GM19372 (cell line): ENCODE results near the gene RIPOR3.
"Not testable (repeated sequence)": the region's sequence is repeated elsewhere in the genome, so short reads cannot be mapped to it uniquely, and the experiment has no call there.

ENCODE experiments used
- ATAC-seq: cut with Tn5 transposase; IDR thresholded peaks from one replicate; pipeline ENCODE4 v1.9.1; 2021; ENCODE audit warnings: mild to moderate bottlenecking, low read depth, moderate library complexity; ENCODE audit not compliant: unreplicated experiment

The RIPOR3 gene

DNA sequence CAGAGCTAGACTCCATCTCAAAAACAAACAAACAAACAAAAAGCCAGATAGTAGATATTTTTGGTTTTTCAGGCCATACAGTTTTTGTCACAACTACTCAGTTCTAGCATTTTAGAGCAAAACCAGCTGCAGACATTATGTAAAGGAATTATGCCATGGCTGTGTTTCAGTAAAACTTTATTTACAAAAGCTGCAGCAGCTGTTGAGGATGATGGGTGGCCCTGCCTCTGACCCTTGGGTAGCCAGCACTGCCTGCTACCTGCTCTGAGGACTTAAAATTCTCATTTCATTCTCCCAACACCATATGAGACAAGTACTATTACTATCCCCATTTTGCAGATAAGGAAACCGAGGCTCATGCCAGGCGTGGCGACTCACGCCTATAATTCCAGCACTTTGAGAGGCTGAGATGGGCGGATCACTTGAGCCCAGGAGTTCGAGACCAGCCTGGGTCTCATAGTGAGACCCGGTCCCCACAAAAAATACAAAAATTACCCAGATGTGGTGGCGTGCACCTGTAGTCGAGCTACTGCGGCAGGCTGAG is 56.3 kb downstream of the RIPOR3 start:
- ATAC-seq = no peak

DNA sequence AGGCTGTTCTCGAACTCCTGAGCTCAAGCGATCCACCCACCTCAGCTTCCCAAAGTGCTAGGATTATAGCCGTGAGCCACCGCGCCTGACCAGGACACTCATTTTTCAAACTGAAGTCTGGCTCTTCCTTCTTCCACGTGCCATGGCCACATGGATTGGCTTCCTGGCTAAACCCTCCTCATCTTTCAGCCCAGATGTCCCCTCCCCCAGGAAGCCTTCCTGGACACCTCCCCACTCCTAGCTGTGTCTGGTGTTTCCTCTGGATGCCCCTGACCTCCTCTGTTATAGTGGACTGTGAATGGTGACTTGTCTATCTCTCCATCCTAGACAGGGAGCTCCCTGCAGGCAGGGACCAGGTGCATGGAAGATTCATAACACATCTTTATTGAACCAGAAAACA is 57.2 kb downstream of the RIPOR3 start:
- no peak for ATAC-seq

DNA sequence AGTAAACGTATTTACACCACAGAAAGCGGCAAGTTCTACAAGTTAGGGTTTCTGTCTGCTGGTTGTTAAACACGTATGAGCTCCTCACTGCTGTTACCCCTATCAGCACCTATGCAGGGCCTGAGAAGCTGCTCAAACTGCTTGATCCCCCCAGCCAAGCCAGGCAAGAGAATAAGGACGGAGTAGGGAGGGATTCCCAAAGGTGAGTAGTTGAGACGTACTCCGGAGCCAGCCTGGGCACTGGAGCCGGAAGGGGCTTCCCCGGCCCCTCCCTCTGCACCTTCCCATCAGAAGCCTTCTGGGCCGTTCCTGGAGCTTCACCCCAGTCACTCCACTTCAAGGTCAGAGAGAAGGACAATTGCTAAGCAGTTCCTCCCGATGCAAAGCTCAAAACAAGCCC is 58.0 kb downstream of the RIPOR3 start:
- ATAC-seq = no peak

DNA sequence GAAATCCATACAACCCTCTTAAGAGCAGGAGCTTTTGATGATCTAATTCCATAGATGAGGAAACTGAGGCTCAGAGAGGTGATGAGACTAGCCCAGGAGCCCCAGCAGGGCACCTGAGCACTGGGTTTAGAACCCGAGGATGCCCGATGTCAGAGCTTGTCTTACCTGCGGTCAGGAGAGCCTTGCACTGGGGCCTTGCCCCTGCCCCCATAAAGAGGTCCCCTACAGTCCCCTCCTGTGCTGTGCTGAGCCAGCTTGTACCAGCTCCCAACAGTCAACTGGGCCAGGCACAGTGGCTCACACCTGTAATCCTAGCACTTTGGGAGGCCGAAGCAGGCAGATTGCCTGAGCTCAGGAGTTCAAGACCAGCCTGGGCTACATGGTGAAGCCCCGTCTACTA is 58.6 kb downstream of the RIPOR3 start:
- no peak for ATAC-seq

DNA sequence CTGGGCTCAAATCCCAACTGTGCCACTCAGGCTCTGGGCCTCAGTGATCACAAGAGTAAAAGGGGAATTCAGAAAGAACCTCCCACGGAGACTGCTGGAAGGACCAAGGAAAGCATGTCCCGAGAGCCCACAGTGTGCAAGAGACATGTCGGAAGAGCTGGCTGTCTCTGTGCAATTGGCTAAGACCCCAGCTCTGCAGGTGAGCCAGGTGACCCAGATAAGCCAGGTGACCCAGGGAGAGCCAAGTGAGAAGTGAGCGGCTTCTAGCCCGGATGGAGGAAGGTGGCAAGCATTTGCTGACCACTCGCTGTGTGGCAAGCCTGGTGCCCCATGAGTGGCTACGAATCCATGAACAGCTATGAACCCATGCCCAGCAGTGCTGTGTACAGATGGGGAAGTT is 59.1 kb downstream of the RIPOR3 start:
- ATAC-seq = no peak

DNA sequence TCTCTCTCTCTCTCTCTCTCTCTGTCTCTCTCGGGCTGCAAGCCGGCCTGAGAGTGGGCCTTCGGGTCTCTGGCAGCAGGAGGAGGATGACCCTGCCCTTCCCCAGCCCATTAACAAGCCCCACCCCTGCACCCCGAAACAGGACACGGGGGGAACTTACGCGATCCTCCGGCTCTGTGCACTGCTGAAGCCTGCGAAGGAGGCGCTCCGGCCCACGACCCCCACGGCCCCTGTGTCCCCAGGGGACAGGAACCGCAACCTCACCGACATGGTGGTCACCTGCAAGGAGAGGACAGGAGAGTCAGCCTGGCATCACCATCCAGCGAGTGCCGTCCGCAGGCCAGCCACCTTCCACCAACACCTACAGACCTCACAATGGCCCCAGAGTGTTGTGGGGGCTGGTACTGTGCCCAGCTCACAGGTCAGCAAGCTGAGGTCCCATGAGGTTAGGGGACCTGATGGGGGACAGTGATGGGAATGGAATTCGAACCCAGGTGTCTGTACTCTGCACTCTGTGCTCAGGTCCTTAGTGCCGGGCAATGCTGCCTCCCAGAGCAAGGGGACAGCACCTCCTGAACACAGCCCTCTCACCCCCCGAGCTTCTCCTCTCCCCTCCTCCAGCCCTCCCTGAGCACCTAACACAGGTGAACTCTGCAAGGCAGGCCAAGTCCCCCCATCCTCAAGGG is 60.6 kb downstream of the RIPOR3 start:
- ATAC-seq = no peak

DNA sequence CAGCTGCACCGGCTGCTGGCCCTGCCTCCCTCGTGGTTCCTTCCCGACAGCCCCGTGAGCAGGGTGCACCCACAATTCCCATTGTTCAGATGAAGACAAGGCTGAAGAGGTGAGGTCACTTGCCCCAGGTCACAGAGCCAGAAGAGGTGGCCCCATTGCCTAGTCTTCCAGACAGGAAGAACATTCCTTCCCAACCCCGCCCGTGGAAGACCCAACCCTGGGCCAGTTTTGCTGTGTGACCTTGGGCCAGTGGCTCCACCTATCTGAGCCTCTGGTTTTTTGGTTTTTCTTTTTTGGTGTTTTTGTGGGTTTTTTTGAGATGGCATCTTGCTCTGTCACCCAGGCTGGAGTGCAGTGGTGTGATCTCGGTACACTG is 61.7 kb downstream of the RIPOR3 start:
- ATAC-seq = no peak

DNA sequence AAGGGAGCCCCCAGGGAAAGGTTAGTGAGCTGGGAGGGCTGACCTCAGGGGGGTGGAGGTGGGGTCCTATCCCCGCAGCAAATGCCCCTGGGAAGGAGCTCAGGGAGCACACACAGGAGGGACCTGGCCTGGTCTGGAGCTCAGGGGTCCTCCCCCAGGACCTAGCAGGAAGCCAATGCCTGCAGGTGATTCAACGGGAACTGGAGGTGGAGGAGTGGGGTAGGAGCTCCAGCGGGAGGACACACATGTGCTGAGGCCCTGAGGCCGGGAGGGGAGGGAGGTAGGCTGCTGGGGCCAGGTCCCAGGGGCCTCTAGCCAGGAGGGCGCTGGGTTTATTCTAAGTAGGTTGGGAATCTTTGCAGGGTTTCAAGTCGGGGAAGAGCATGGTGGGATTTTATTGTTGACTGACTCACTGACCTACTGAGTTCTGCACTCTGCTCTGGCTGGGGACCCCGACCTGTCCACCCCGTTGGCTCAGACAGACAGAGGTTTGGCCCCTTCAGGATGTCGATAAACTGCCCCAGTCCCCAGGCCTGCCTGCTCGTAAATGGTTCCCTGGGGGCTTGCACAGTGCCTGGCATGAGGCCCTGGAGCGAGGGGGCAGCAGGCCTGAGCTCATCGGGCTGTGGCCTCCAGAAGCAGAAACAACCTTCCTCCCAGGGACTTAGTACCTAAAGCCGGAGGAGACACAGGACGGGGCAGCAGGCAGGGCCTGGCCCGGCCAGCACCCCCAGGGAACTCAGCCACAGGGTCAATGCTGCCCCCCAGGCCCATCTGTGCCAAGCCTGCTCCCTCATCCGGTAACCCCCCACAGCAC is 62.3 kb downstream of the RIPOR3 start:
- ATAC-seq = no peak

DNA sequence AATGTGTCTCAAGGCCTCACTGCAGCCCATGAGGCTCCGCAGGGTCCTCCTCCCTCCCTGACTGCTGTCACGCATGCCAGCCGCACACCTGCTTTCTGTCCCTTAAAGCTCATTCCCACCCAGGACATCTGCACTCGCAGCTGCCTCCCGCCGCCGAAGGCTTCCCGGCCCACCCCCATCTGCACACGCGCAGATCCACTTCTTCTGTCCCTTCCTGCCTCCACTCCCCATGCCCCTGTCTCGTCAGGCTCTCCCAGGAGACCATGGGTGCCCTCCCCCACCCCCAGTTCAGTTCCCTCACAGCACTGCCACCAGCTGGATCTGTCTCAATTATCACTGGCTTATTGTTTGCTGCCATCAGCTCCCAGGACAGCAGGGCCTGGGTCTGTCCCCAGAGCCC is 63.0 kb downstream of the RIPOR3 start:
- ATAC-seq = no peak

DNA sequence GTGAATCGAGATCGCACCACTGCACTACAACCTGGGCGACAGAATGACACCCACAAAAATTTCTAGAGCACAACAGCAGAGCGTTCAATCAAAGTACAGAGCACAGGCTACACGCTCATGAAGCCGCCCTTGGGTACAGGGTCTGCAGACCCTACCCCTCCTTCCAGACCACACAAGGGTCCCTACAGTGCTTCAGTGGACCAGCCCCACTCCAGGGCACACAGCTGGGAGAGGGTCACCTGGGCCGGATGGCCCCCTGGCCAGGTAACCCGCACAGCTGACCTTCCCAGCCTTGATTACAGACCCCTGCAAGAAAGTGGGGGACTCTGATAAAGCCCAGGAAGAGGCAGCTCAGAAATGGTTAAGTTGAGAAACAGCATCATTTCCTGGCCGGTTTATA is 63.6 kb downstream of the RIPOR3 start:
- no peak for ATAC-seq

DNA sequence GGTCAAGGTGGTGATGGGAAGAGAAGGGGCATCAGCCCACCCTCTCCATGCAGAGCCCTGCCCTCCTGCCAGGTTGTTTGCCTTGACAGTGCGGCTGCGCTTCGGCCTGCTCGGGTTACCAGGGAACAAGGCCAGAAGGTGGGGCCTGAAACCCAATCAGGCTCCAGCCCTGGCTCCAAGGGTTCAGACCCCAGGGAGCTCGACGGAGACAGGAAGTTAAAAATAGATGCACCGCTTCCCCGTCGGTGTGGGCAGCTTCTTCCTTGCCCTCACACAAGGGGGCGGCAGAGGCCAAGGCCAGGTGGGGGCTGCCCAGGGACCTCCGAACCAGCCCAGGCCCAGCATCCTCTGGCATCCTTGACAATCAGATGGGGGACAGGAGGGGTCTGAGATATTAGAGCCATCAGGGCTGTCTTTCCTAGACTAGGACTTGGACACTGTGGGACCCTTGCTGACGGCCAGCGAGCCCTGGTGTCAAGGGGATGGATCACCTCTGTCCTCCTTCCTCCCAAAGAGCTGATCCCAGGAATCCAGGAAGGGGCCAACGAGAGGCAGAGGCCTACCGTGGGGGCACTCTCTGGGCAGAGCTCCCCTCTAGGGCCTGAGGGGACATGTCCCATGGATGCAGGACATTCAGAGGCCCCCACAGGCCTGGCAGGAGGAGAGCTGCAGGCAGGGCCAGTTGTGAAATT is 65.2 kb downstream of the RIPOR3 start:
- no peak for ATAC-seq

DNA sequence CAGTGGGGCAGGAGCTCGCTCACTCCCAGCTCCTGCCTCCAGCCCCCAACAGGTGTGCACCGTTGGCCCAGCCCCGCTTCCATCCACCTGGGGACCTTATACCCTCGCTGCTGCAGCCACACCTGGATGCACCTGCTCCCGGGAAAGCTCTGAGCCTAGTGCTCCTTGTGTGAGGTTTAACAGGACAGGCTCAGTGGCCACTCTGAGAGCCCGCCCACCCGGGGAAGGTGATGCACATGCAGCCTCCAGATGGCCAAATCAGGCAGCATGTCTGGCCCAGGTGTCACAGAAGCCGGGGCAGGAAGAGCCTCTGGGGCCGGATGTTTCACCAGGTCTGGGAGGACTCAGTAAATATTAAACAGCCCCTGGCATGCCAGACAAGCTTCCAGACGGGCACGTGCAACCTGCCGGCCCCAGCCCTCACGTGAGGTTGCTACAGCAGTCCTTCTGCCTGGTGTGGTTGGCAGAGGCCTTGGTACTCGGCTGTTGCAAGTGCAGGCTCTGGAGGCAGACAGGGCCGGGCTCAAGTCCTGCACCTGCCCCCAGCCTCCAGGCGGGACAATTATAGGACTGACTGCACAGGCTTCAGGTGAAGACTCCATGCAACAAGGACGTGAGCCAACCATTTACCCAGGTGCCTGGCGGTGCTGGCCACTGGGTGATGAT is 66.9 kb downstream of the RIPOR3 start:
- no peak for ATAC-seq

DNA sequence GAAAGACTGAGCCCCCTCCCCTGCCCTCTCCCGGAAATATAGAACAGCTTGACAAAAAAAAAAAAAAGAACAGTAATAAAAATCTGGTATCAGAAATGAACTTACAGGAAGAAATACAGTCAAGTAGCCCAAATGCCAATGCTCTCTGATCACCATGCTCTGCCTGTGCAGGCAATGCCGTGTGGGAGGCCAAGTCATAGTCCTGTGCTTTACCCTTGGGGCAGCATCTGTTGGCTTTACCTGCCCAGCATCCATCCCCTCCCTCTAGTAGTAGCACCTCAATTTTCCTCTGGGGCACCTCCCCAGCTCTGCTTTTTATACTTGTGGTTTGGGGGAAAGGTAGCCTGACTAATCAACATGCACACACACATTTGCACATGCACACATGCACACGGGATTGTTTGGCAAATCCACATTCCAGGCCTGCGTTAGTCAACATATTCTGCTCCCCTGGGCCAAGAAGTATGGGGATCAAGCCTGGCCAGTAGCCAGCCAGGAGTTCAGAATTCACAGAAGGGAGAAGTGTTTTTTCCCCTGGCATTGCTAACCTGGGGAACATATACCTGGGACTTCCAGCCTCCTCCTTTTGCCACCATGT is 70.2 kb downstream of the RIPOR3 start:
- ATAC-seq = no peak

DNA sequence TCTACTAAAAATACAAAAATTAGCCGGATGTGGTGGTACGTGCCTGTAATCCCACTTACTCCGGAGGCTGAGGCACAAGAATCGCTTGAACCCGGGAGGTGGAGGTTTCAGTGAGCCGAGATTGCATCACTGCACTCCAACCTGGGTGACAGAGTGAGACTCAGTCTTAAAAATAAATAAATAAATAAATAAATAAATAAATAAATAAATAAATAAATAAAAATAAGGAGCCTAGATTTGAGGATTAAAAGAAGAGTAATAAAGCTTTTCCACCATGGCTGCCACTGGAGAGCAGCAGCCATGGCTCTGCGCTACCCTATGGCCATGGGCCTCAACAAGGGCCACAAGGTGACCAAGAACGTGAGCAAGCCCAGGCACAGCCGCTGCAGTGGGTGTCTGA is 70.9 kb downstream of the RIPOR3 start:
- not testable (repeated sequence) for ATAC-seq

DNA sequence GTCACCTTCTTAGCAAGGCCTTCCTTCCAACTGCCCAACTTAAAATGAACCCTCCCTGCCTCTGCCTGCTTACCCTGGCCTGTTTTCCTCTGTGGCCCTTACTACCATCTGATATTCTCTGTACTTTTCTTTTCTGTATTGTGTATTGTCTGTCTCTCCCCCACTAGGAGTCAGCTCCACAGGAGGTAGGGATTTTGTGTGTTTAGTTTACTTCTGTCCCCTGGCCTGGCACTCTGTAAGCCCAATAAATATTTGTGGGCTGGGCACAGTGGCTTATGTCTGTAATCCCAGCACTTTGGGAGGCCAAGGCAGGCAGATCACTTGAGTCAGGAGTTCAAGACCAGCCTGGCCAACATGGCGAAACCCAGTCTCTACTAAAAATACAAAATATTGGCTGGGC is 72.8 kb downstream of the RIPOR3 start:
- no peak for ATAC-seq

DNA sequence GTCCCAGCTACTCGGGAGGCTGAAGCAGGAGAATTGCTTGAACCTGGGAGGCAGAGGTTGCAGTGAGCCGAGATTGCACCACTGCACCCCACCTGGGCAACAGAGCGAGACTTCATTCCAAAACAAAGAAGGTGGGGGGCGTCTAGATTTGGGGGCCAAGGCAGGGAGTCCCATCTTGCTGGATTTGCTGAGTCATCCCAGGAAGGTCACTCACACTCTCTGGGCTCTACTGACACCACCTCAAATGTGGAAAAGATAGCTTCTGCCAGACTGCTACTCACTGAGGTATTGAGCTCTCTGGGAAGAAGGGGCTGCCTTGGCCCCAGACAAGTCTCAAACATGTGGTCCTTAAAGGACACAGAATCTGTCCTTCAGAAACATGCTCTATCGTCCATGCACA is 74.3 kb downstream of the RIPOR3 start:
- no peak for ATAC-seq

DNA sequence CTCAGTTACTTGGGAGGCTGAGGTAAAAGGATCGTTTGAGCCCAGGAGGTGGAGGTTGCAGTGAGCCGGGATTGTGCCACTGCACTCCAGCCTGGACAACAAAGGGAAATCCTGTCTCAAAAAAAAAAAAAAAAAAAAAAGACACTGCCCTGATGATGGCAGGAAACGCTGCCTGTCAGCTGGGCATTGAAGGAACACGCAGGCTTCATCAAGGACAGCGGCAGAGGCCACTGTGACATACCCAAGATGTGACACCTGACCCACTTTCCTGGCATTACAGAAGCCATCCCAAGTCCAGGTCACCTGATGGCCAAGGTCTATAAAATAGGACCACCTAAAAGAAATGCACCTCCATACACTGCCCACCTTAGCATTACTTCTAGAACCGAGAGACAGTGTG is 75.9 kb downstream of the RIPOR3 start:
- ATAC-seq = no peak

DNA sequence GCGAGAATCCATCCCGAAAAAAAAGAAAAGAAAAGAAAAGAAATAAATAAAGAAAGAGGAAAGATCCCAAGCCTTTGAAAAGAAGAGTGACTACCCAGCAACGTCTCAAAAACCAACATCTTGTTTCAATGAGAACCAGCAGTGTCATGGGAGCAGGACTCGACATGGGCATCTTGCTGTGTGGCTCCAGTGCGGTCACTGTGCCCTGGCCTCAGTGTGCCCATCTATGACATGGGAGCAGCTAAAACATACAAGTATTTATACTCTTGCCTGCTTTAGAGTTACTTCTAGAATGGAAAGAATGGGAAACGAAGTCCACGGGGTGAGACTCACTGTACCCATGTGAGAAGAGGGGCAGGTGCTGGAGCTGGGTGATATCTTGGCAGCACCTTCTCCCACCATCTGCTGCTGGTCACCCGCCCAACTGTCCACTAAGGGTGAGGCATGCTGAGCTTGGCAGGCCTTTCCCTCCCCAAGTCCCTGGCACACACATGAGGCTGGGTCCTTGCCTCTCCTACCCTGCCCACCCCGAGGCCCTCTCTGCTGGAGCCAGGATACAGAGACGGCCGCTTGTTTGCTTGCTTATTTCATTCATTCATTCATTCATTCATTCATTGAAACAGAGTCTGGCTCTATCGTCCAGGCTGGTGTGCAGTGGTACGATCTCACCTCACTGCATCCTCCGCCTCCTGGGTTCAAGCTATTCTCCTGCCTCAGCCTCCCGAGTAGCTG is 77.7 kb downstream of the RIPOR3 start:
- no peak for ATAC-seq

DNA sequence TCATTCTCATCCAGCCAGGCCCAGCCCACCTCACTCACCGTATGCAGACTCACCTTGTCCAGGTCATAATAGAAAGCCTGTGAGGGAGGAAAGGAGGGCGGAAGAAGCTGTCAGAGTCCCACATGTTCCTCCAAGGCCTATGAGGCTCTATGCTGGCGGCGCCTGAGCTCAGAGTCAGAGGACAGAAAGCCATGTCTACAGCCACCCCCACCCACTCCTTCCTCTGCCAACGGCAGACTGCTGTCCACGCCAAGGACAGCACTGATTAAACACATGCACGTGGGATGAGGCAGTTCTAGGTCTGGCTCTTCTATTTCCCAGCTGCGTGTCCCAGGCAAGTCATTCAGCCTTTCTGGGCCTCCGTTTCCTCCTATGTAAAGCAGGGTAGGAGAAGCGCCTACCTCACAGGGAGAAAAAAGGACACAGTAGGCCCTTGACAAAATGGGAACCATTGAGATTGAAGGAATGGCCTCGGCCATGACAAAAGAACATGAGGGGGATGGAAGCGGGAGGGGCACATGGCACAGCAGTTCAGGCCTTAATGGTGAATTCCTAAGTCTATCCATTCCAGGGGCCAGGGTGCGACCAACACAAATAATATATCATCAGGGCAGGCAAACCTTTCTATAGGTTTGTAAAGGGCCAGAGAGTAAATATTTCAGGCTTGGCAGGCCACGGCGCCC is 80.1 kb downstream of the RIPOR3 start:
- ATAC-seq = no peak
